Naive thymus-derived CD4-positive, alpha-beta T cell (primary cell): ENCODE measurements around the gene P2RX7. TPM values are rescaled to one million over a fixed set of nuclear protein-coding genes. Genes with fewer than 3 reads are reported as not detected.

Source experiments
- ATAC-seq: fragments of 150-1000 bp; cut with Tn5 transposase; 2 replicates; pipeline ENCODE4 v1.10.0; 2021; ENCODE audit warnings: mild to moderate bottlenecking, moderate library complexity
- CTCF ChIA-PET: fragments of 350-600 bp; sonication (Branson Sonifier 250); formaldehyde crosslinking; loops from one replicate; lab custom pipeline; 2021; ENCODE audit warnings: antibody characterized with exemption; lab: Charles Lee
- POLR2A ChIA-PET: fragments of 350-600 bp; sonication (Branson Sonifier 250); formaldehyde crosslinking; loops from one replicate; lab custom pipeline; 2021; ENCODE audit warnings: antibody characterized with exemption, inconsistent platforms; lab: Charles Lee
- DNase-seq, 9 donors: peaks; one replicate each; pipeline versions ENCODE4 v3.0.0 to v3.0.0-alpha.2; 2020 to 2022; ENCODE audit warnings: mixed read lengths in 1 of 9
- H3K27ac ChIP-seq: one replicate; pipeline ENCODE4 v1.7.0; 2013; ENCODE audit warnings: mild to moderate bottlenecking, low read depth, low read length, moderate library complexity
- H3K27me3 ChIP-seq, 2 donors: one replicate each; pipeline ENCODE4 v1.7.0; 2013; ENCODE audit warnings: low read length in 2 of 2, mild to moderate bottlenecking in 2 of 2, moderate library complexity in 2 of 2; ENCODE audit not compliant: control insufficient read depth in 2 of 2, insufficient read depth in 2 of 2
- H3K36me3 ChIP-seq, 3 experiments: 1 replicate in 2 of 3; 2 replicates in 1 of 3; pipeline ENCODE4 v1.7.0; 2013; ENCODE audit warnings: low read length in 3 of 3, mild to moderate bottlenecking in 3 of 3, moderate library complexity in 1 of 3; ENCODE audit not compliant: insufficient read depth in 3 of 3, control insufficient read depth in 2 of 3
- H3K4me1 ChIP-seq, 2 donors: one replicate each; pipeline ENCODE4 v1.7.0; 2013; ENCODE audit warnings: low read length in 2 of 2, mild to moderate bottlenecking in 2 of 2, moderate library complexity in 1 of 2; ENCODE audit not compliant: control insufficient read depth in 2 of 2, insufficient read depth in 2 of 2
- H3K4me3 ChIP-seq: 2 replicates; pipeline ENCODE4 v1.7.0; 2013; ENCODE audit warnings: mild to moderate bottlenecking, low read length
- H3K9me3 ChIP-seq, 3 experiments: 1 replicate in 2 of 3; 2 replicates in 1 of 3; pipeline ENCODE4 v1.7.0; 2013; ENCODE audit warnings: low read length in 3 of 3; ENCODE audit not compliant: control insufficient read depth in 2 of 3
- H3K27ac Mint-ChIP-seq, 9 donors: one replicate each; pipeline ENCODE4 v1.8.0; 2020 to 2022; ENCODE audit warnings: mixed read lengths in 9 of 9, mild to moderate bottlenecking in 8 of 9, moderate library complexity in 5 of 9, inconsistent platforms in 2 of 9
- H3K27me3 Mint-ChIP-seq, 5 donors: one replicate each; pipeline ENCODE4 v1.8.0; 2021 to 2022; ENCODE audit warnings: mixed read lengths in 5 of 5, mild to moderate bottlenecking in 1 of 5
- H3K36me3 Mint-ChIP-seq, 5 donors: one replicate each; pipeline ENCODE4 v1.8.0; 2020 to 2022; ENCODE audit warnings: mixed read lengths in 5 of 5, mild to moderate bottlenecking in 3 of 5, inconsistent platforms in 1 of 5
- H3K4me1 Mint-ChIP-seq, 7 donors: one replicate each; pipeline ENCODE4 v1.8.0; 2020 to 2022; ENCODE audit warnings: mixed read lengths in 7 of 7, mild to moderate bottlenecking in 3 of 7, inconsistent platforms in 1 of 7
- H3K4me3 Mint-ChIP-seq, 10 donors: one replicate each; pipeline ENCODE4 v1.8.0; 2020 to 2022; ENCODE audit warnings: mild to moderate bottlenecking in 10 of 10, mixed read lengths in 10 of 10, moderate library complexity in 6 of 10, inconsistent platforms in 2 of 10
- H3K9me3 Mint-ChIP-seq, 11 donors: one replicate each; pipeline ENCODE4 v1.8.0; 2020 to 2022; ENCODE audit warnings: mixed read lengths in 11 of 11, mild to moderate bottlenecking in 4 of 11, inconsistent platforms in 1 of 11, moderate library complexity in 1 of 11
- intact Hi-C, 2 donors: fragments of 100-400 bp; cut with micrococcal nuclease; formaldehyde crosslinking; loops; one replicate each; pipeline ENCODE4 v1.15.1; 2023
- polyA plus RNA-seq, 2 donors: library from polyadenylated mRNA; unstranded; fragments of 300-500 nt; fragmentation: Illumina TruSeq; gene quantifications; one replicate each; pipeline ENCODE4 v1.2.3, GENCODE V29; 2021
- total RNA-seq, 6 experiments: library from RNA in 5 of 6; stranded (reverse) in 5 of 6; gene quantifications; 1 replicate in 5 of 6; 2 replicates in 1 of 6; pipeline ENCODE4 v1.2.3 and lab custom pipeline; 2021 to 2026

The P2RX7 gene
- total and polyA plus RNA-seq, 7 experiments from 2014 or later: 2.0 to 14.7 (median 5.1) TPM

GRCh38 chr12:121233628-121234020 is 100.9 kb downstream of the P2RX7 start:
- DNase-seq (no peak), ATAC-seq (no peak)
- ChIA-PET POLR2A (interaction anchor here (0.6 to 3.3 kb wide), 2 partner anchors 10 to 582 kb away, joined by 3 to 11 read pairs; no protein-coding TSS in a partner anchor), CTCF (interaction anchor here (0.7 kb wide), 1 partner anchor 64 kb away, joined by 3 read pairs; no protein-coding TSS in a partner anchor)
- Mint-ChIP-seq H3K36me3 (peaks cover 9 to 37% (median 18%) of the 10 kb centered on the region in 5 donors), H3K4me1 (peaks cover 0 to 28% (median 19%) of the 10 kb centered on the region in 7 donors), H3K4me3 (no peak overlapping the region), H3K27me3 (no peaks in the 10 kb centered on the region), H3K27ac (peak overlapping the region in 1 of 9 donors; percentile 45), H3K9me3 (peaks cover 0 to 2% (median 0%) of the 10 kb centered on the region in 11 donors)
- Histone ChIP-seq H3K27ac (no peak overlapping the region), H3K27me3 (no peaks in the 10 kb centered on the region), H3K4me1 (peaks cover 4 to 6% of the 10 kb centered on the region in 2 donors), H3K4me3 (no peak overlapping the region), H3K9me3 (no peaks in the 10 kb centered on the region), H3K36me3 (peaks cover 0 to 58% (median 0%) of the 10 kb centered on the region in 3 experiments)
- intact Hi-C loops: no loop called here

GRCh38 chr12:121236776-121237175 is 104.1 kb downstream of the P2RX7 start:
- CTCF ChIA-PET: no interaction called here
- H3K36me3 Mint-ChIP-seq: peaks cover 8 to 26% (median 13%) of the 10 kb centered on the region in 5 donors
- H3K27ac Mint-ChIP-seq: peak overlapping the region in 4 of 9 donors; percentile 4 to 74 (median 40)
- H3K9me3 Mint-ChIP-seq: peaks cover 0 to 4% (median 0%) of the 10 kb centered on the region in 11 donors
- no peaks in the 10 kb centered on the region for H3K27me3 Mint-ChIP-seq
- DNase-seq (no peak), ATAC-seq (no peak)
- Histone ChIP-seq H3K27me3 (no peaks in the 10 kb centered on the region), H3K9me3 (no peaks in the 10 kb centered on the region), H3K4me1 (peaks cover 30 to 35% of the 10 kb centered on the region in 2 donors), H3K4me3 (no peak overlapping the region), H3K27ac (no peak overlapping the region), H3K36me3 (peaks cover 0 to 43% (median 0%) of the 10 kb centered on the region in 3 experiments)
- POLR2A ChIA-PET: interaction anchor here (1.1 kb wide), 1 partner anchor 20 kb away, joined by 3 read pairs; no protein-coding TSS in a partner anchor
- peaks cover 22 to 44% (median 39%) of the 10 kb centered on the region in 7 donors for H3K4me1 Mint-ChIP-seq
- H3K4me3 Mint-ChIP-seq: no peak overlapping the region
- intact Hi-C loops: no loop called here

- Histone ChIP-seq H3K36me3 (peaks cover 0 to 37% (median 0%) of the 10 kb centered on the region in 3 experiments), H3K27me3 (no peaks in the 10 kb centered on the region), H3K27ac (peak overlapping the region; percentile 87), H3K9me3 (no peaks in the 10 kb centered on the region), H3K4me1 (peaks cover 30 to 42% of the 10 kb centered on the region in 2 donors), H3K4me3 (no peak overlapping the region)
- Mint-ChIP-seq H3K9me3 (peaks cover 0 to 4% (median 0%) of the 10 kb centered on the region in 11 donors), H3K4me3 (peak overlapping the region in 1 of 10 donors; percentile 50), H3K36me3 (peaks cover 8 to 26% (median 13%) of the 10 kb centered on the region in 5 donors), H3K4me1 (peaks cover 26 to 48% (median 43%) of the 10 kb centered on the region in 7 donors), H3K27ac (peak overlapping the region in 8 of 9 donors; percentile 75 to 100 (median 99)), H3K27me3 (no peaks in the 10 kb centered on the region)
- intact Hi-C loops: no loop called here
- DNase-seq (no peak), ATAC-seq (no peak)
- CTCF ChIA-PET: no interaction called here
- POLR2A ChIA-PET: interaction anchor here (1.1 kb wide), 2 partner anchors 21 to 91 kb away, joined by 3 to 4 read pairs; no protein-coding TSS in a partner anchor
These were observed 104.7 kb downstream of the P2RX7 start for GRCh38 chr12:121237415-121237814.

Other genes starting within 250 kb of the P2RX7 start
- 10 to 100 TPM; 34.9 to 51.8 (median 48.2) TPM for gene SPPL3, start 228.5 kb upstream of the P2RX7 start, total RNA-seq
- gene SPPL3, start 228.5 kb upstream of the P2RX7 start, polyA plus RNA-seq: 10 to 100 TPM; 22.8 to 24.7 TPM
- gene HNF1A, start 154.3 kb upstream of the P2RX7 start, total RNA-seq: not detected
- not detected for gene HNF1A, start 154.3 kb upstream of the P2RX7 start, polyA plus RNA-seq
- gene C12orf43, start 116.4 kb upstream of the P2RX7 start, total RNA-seq: 10 to 100 TPM; 11.8 to 24.2 (median 17.5) TPM
- gene C12orf43, start 116.4 kb upstream of the P2RX7 start, polyA plus RNA-seq: 10 to 100 TPM; 18.8 to 22.2 TPM
- gene OASL, start 93.6 kb upstream of the P2RX7 start, total RNA-seq: 10 to 100 TPM in 2 of 5 experiments, 1 to 10 TPM in 3; 2.7 to 19.4 (median 4.3) TPM
- 1 to 10 TPM; 1.2 to 2.8 TPM for gene OASL, start 93.6 kb upstream of the P2RX7 start, polyA plus RNA-seq
- gene P2RX4, start 77.3 kb downstream of the P2RX7 start, total RNA-seq: 10 to 100 TPM; 34.1 to 56.9 (median 40.5) TPM
- 10 to 100 TPM; 42.0 to 42.9 TPM for gene P2RX4, start 77.3 kb downstream of the P2RX7 start, polyA plus RNA-seq
- 10 to 100 TPM; 15.5 to 38.7 (median 18.1) TPM for gene CAMKK2, start 163.8 kb downstream of the P2RX7 start, total RNA-seq
- 10 to 100 TPM; 13.9 to 14.6 TPM for gene CAMKK2, start 163.8 kb downstream of the P2RX7 start, polyA plus RNA-seq
- 100 to 1,000 TPM; 114 to 148 (median 141) TPM for gene ANAPC5, start 219.5 kb downstream of the P2RX7 start, total RNA-seq
- 100 to 1,000 TPM in 1 of 2 donors, 10 to 100 TPM in 1; 88.1 to 172 TPM for gene ANAPC5, start 219.5 kb downstream of the P2RX7 start, polyA plus RNA-seq